HepG2 (cell line): ENCODE data around the gene KIF1C. TPM values are rescaled to one million over a fixed set of nuclear protein-coding genes. Genes with fewer than 3 reads are reported as not detected.

Experiments
- DRAP1 ChIP-seq: IDR thresholded peaks from 2 replicates; pipeline ENCODE4 v1.6.1; 2016; ENCODE audit warnings: missing genetic modification reagents, missing compliant biosample characterization
- FOXK1 ChIP-seq: sonication (generic); formaldehyde crosslinking; IDR thresholded peaks from 2 replicates; pipeline ENCODE4 v1.4.0; 2020; ENCODE audit warnings: low read depth, missing genetic modification reagents, borderline replicate concordance
- GABPA ChIP-seq, 2 experiments: IDR thresholded peaks; 2 replicates each; pipeline ENCODE4 v1.6.1; 2011 to 2016; ENCODE audit warnings: low read depth in 2 of 2, low read length in 1 of 2, missing biosample characterization in 1 of 2, missing genetic modification characterization in 1 of 2
- HCFC1 ChIP-seq: fragments of 150-350 bp; IDR thresholded peaks from 2 replicates; pipeline ENCODE4 v1.6.1; 2014; ENCODE audit warnings: low read depth, low read length
- MYPOP ChIP-seq: sonication (generic); formaldehyde crosslinking; IDR thresholded peaks from 2 replicates; pipeline ENCODE4 v1.8.1; 2023; ENCODE audit warnings: mild to moderate bottlenecking, moderate library complexity, missing genetic modification reagents
- NFRKB ChIP-seq: fragments of 450-650 bp; IDR thresholded peaks from 2 replicates; pipeline ENCODE4 v1.6.1; 2017
- SMAD3 ChIP-seq: sonication (generic); formaldehyde crosslinking; IDR thresholded peaks from 2 replicates; pipeline ENCODE4 v1.4.0; 2020; ENCODE audit warnings: missing genetic modification reagents
- SNAPC4 ChIP-seq: sonication (generic); formaldehyde crosslinking; IDR thresholded peaks from 2 replicates; pipeline ENCODE4 v1.4.0; 2020; ENCODE audit warnings: mild to moderate bottlenecking, missing genetic modification reagents
- ZBTB14 ChIP-seq: sonication (generic); formaldehyde crosslinking; IDR thresholded peaks from 2 replicates; pipeline ENCODE4 v1.4.0; 2020; ENCODE audit warnings: missing genetic modification reagents
- ZBTB37 ChIP-seq: sonication (generic); formaldehyde crosslinking; IDR thresholded peaks from 2 replicates; pipeline ENCODE4 v1.4.0; 2020; ENCODE audit warnings: mild to moderate bottlenecking, missing genetic modification reagents
- ZFP90 ChIP-seq: sonication (generic); formaldehyde crosslinking; IDR thresholded peaks from 2 replicates; pipeline ENCODE4 v1.8.0; 2022; ENCODE audit warnings: missing genetic modification reagents, mild to moderate bottlenecking, inconsistent platforms, borderline replicate concordance
- ZFYVE20 ChIP-seq: sonication (generic); formaldehyde crosslinking; IDR thresholded peaks from 2 replicates; pipeline ENCODE4 v1.8.0; 2023; ENCODE audit warnings: low read depth, mild to moderate bottlenecking, moderate library complexity, missing genetic modification reagents, borderline replicate concordance
- ZMAT3 ChIP-seq: sonication (generic); formaldehyde crosslinking; conservative IDR thresholded peaks from 2 replicates; pipeline ENCODE4 v1.7.0; 2021; ENCODE audit warnings: missing genetic modification reagents
- ZNF263 ChIP-seq: sonication (generic); formaldehyde crosslinking; IDR thresholded peaks from 2 replicates; pipeline ENCODE4 v1.4.0; 2020; ENCODE audit warnings: missing genetic modification reagents
- ZNF275 ChIP-seq: sonication (generic); formaldehyde crosslinking; IDR thresholded peaks from 2 replicates; pipeline ENCODE4 v1.8.0; 2022; ENCODE audit warnings: missing genetic modification reagents, mild to moderate bottlenecking, inconsistent platforms, borderline replicate concordance
- ZNF431 ChIP-seq: sonication (generic); formaldehyde crosslinking; IDR thresholded peaks from 2 replicates; pipeline ENCODE4 v1.9.0; 2022; ENCODE audit warnings: missing genetic modification reagents, low read depth, mild to moderate bottlenecking, borderline replicate concordance
- ZNF724P ChIP-seq: sonication (generic); formaldehyde crosslinking; IDR thresholded peaks from 2 replicates; pipeline ENCODE4 v1.8.0; 2022; ENCODE audit warnings: missing genetic modification reagents, borderline replicate concordance
- ZNF780A ChIP-seq: sonication (generic); formaldehyde crosslinking; IDR thresholded peaks from 2 replicates; pipeline ENCODE4 v1.8.0; 2022; ENCODE audit warnings: mild to moderate bottlenecking, missing genetic modification reagents, moderate library complexity
- polyA plus RNA-seq, 8 experiments: library from polyadenylated mRNA; depleted of rRNA in 3 of 8; stranded (reverse) in 7 of 8; unstranded in 1 of 8; fragments of >200 nt; fragmentation: Illumina TruSeq in 4 of 8; extraction: Trizol in 4 of 8; gene quantifications; 2 replicates each; pipeline versions ENCODE4 v1.2.1 to v1.2.3, GENCODE V29; 2011 to 2016; ENCODE audit warnings: low read depth in 4 of 8, missing spikeins in 1 of 8, mixed read lengths in 1 of 8; ENCODE audit not compliant: insufficient read depth in 1 of 8
- total RNA-seq, 5 experiments: library from RNA; depleted of rRNA; stranded (reverse); fragments of >200 nt; fragmentation: Illumina TruSeq; extraction: Trizol; gene quantifications; 2 replicates each; pipeline ENCODE4 v1.2.3, GENCODE V29; 2016; ENCODE audit warnings: low read depth in 1 of 5

KIF1C gene
- total and polyA plus RNA-seq, 2 of the 13 experiments (the other 11 are each of a cell fraction or from before 2014, with no cell fraction given), result 70.0 to 104 TPM

GRCh38 chr17:4968486-4969046, 29.2 kb upstream of the KIF1C start (continued):
- peak; percentile 51; the same call in 1 of the 2 replicates for TF ChIP-seq SMAD3 (CRISPR knock-in tag)
- TF ChIP-seq SNAPC4 (CRISPR knock-in tag), result peak; percentile 52; the same call in 1 of the 2 replicates
- peak; percentile 67; the same call in 1 of the 2 replicates for TF ChIP-seq ZNF263 (CRISPR knock-in tag)
- 0 out of 2 replicates have a peak, but pooled peaks have one; percentile 22 for TF ChIP-seq MYPOP (CRISPR knock-in tag)
- 0 out of 2 replicates have a peak, but pooled peaks have one; percentile 4 for TF ChIP-seq ZNF780A (CRISPR knock-in tag)
- TF ChIP-seq ZNF431 (CRISPR knock-in tag), result 0 out of 2 replicates have a peak, but pooled peaks have one; percentile 2
- TF ChIP-seq ZNF275 (CRISPR knock-in tag), result peak; percentile 18; the same call in 1 of the 2 replicates
- no peak for TF ChIP-seq ZBTB37
- TF ChIP-seq ZFYVE20 (CRISPR knock-in tag), result 0 out of 2 replicates have a peak, but pooled peaks have one; percentile 51
- peak; percentile 27; the same call in 1 of the 2 replicates for TF ChIP-seq ZBTB14
- no peak for TF ChIP-seq NFRKB
- no peak for TF ChIP-seq FOXK1 (CRISPR knock-in tag)
- peak; percentile 51; the same call in 1 of the 2 replicates for TF ChIP-seq ZMAT3 (CRISPR knock-in tag)
- peak; percentile 11; the same call in 1 of the 2 replicates for TF ChIP-seq DRAP1 (CRISPR knock-in tag)
- TF ChIP-seq GABPA (IDR thresholded peaks at IDR 0.05; ENCODE audit: low read depth, low read length), result no peak
- TF ChIP-seq GABPA (CRISPR knock-in tag; IDR thresholded peaks at IDR 0.05; ENCODE audit: low read depth), result no peak
- TF ChIP-seq HCFC1, result no peak
- TF ChIP-seq ZFP90 (CRISPR knock-in tag), result peak; percentile 88
- 0 out of 2 replicates have a peak, but pooled peaks have one; percentile 76 for TF ChIP-seq ZNF724P
